Hepatocyte (in vitro differentiated cells): ENCODE results near the gene FBXL7. TPM values are rescaled to one million over a fixed set of nuclear protein-coding genes. Genes with fewer than 3 reads are reported as not detected.

Experiments used
- DNase-seq: peaks from one replicate; pipeline ENCODE4 v3.0.0-alpha.2; 2016; ENCODE audit warnings: low spot score
- H2AFZ ChIP-seq: fragments of 200-600 bp; sonication (generic); 2 replicates; pipeline ENCODE4 v1.6.0; 2016; ENCODE audit warnings: antibody characterized with exemption, mild to moderate bottlenecking
- H3K27ac ChIP-seq: fragments of 200-600 bp; sonication (generic); 2 replicates; pipeline ENCODE4 v1.5.1; 2016; ENCODE audit warnings: mild to moderate bottlenecking
- H3K27me3 ChIP-seq: fragments of 200-600 bp; sonication (generic); 2 replicates; pipeline ENCODE4 v1.6.1; 2016
- H3K36me3 ChIP-seq: fragments of 200-600 bp; sonication (generic); replicated peaks from 2 replicates; pipeline ENCODE4 v1.5.1; 2016; ENCODE audit warnings: low read depth; ENCODE audit not compliant: insufficient read depth
- H3K4me1 ChIP-seq: fragments of 200-600 bp; sonication (generic); 2 replicates; pipeline ENCODE4 v1.5.1; 2016; ENCODE audit warnings: mild to moderate bottlenecking, moderate library complexity; ENCODE audit not compliant: insufficient read depth
- H3K4me2 ChIP-seq: fragments of 200-600 bp; sonication (generic); 2 replicates; pipeline ENCODE4 v1.6.0; 2016
- H3K4me3 ChIP-seq: fragments of 200-600 bp; sonication (generic); 2 replicates; pipeline ENCODE4 v1.5.1; 2016; ENCODE audit warnings: mild to moderate bottlenecking
- H3K79me2 ChIP-seq: fragments of 200-600 bp; sonication (generic); 2 replicates; pipeline ENCODE4 v1.6.0; 2017; ENCODE audit warnings: mild to moderate bottlenecking
- H3K9me2 ChIP-seq: fragments of 200-600 bp; sonication (generic); replicated peaks from 2 replicates; pipeline ENCODE4 v1.6.0; 2017; ENCODE audit warnings: mild to moderate bottlenecking; ENCODE audit not compliant: insufficient read depth
- H3K9me3 ChIP-seq: fragments of 200-600 bp; sonication (generic); 2 replicates; pipeline ENCODE4 v1.5.1; 2016; ENCODE audit warnings: low read depth, mild to moderate bottlenecking
- H4K20me1 ChIP-seq: fragments of 200-600 bp; sonication (generic); 2 replicates; pipeline ENCODE4 v1.6.0; 2016; ENCODE audit warnings: mild to moderate bottlenecking; ENCODE audit not compliant: insufficient read depth, poor library complexity, severe bottlenecking
- EZH2 ChIP-seq: fragments of 200-600 bp; sonication (generic); IDR thresholded peaks from 2 replicates; pipeline ENCODE4 v1.6.1; 2016; ENCODE audit warnings: antibody characterized with exemption, mild to moderate bottlenecking, borderline replicate concordance
- EZH2phosphoT487 ChIP-seq: fragments of 200-600 bp; sonication (generic); IDR thresholded peaks from one replicate; pipeline ENCODE4 v1.6.1; 2018; ENCODE audit warnings: antibody characterized with exemption, mild to moderate bottlenecking, low read depth, moderate library complexity; ENCODE audit not compliant: unreplicated experiment, severe bottlenecking
- WGBS: methylation state at CpG from one replicate; pipeline ENCODE4 v1.1.6; 2016; ENCODE audit warnings: low lambda C conversion rate; ENCODE audit errors: missing lambda C conversion rate; 5-methylcytosine and 5-hydroxymethylcytosine counted together
- polyA plus RNA-seq: library from polyadenylated mRNA; unstranded; fragments of >200 nt; fragmentation: Nextera tagmentation; extraction: Ambion mirVana; gene quantifications from 2 replicates; pipeline ENCODE4 v1.2.1, GENCODE V29; 2016
- total RNA-seq: library from RNA; depleted of rRNA; stranded (reverse); fragments of >200 nt; gene quantifications from 2 replicates; pipeline ENCODE4 v1.2.3, GENCODE V29; 2014
- TF ChIP-seq, protein P1 (sequence below): fragments of 200-600 bp; sonication (generic); IDR thresholded peaks from 2 replicates; pipeline ENCODE4 v1.5.1; 2016; ENCODE audit warnings: antibody characterized with exemption, mild to moderate bottlenecking; ENCODE audit not compliant: poor library complexity

FBXL7 gene
- total and polyA plus RNA-seq, 2 experiments from 2014 or later: 8.4 to 10.3 TPM

DNA sequence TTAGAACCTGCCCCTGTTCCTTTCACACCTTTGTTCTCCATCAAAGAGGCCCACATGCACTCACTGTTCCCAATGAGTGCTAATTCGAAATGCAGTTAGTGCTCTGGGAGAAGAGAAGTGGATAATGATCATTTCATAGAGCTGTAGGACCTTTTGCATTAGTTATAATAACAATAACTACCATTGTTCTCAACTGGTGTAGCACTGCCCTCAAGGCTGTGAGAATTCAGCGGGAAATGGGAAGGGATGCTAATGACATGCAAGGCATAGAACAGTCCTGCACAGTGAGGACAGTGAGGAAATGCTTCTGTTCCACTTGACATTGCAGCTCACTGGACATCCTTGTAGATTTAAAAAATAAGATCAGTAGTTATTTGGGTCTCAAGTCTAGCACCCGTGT lies 187.4 kb downstream of the FBXL7 start:
- H3K4me1 ChIP-seq: no peaks in the 10 kb centered on the region
- TF ChIP-seq, protein P1, sequence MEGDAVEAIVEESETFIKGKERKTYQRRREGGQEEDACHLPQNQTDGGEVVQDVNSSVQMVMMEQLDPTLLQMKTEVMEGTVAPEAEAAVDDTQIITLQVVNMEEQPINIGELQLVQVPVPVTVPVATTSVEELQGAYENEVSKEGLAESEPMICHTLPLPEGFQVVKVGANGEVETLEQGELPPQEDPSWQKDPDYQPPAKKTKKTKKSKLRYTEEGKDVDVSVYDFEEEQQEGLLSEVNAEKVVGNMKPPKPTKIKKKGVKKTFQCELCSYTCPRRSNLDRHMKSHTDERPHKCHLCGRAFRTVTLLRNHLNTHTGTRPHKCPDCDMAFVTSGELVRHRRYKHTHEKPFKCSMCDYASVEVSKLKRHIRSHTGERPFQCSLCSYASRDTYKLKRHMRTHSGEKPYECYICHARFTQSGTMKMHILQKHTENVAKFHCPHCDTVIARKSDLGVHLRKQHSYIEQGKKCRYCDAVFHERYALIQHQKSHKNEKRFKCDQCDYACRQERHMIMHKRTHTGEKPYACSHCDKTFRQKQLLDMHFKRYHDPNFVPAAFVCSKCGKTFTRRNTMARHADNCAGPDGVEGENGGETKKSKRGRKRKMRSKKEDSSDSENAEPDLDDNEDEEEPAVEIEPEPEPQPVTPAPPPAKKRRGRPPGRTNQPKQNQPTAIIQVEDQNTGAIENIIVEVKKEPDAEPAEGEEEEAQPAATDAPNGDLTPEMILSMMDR: no peak
- no peak for TF ChIP-seq EZH2
- TF ChIP-seq EZH2phosphoT487: no peak
- DNase-seq: no peak
- H3K27ac ChIP-seq: no peak overlapping the region
- peaks cover 31% of the 10 kb centered on the region for H3K79me2 ChIP-seq
- no peaks in the 10 kb centered on the region for H3K27me3 ChIP-seq
- H4K20me1 ChIP-seq: no peaks in the 10 kb centered on the region
- H3K9me3 ChIP-seq: no peaks in the 10 kb centered on the region
- no peak overlapping the region for H3K4me3 ChIP-seq
- no peak overlapping the region for H3K4me2 ChIP-seq
- no peaks in the 10 kb centered on the region for H3K36me3 ChIP-seq
- no peak overlapping the region for H2AFZ ChIP-seq
- no peaks in the 10 kb centered on the region for H3K9me2 ChIP-seq
- 94% methylated on average over 3 of the region's 3 CpGs for WGBS

DNA sequence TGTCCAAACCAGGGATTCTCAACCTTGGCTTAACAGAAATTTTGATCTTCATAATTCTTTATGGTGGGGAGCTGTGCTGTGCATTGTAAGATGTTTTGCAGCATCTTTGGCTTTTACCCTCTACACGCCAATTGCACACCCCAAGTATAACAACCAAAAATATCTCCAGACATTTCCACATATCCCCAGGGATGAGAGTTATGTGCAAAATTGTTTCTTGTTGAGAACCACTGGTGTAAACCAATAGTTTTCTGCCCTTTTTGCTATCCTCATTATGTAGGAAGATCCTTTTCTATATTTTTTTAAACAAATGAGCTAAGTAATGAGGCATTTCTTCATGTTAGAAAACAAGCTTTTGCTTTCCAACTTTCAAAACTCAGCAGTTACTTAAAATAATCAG lies 189.9 kb downstream of the FBXL7 start:
- H3K27me3 ChIP-seq: no peaks in the 10 kb centered on the region
- H3K9me2 ChIP-seq: no peaks in the 10 kb centered on the region
- H3K27ac ChIP-seq: no peak overlapping the region
- TF ChIP-seq, protein P1: no peak
- no peak for TF ChIP-seq EZH2phosphoT487
- TF ChIP-seq EZH2: no peak
- no peak overlapping the region for H3K4me3 ChIP-seq
- no peaks in the 10 kb centered on the region for H3K9me3 ChIP-seq
- H3K4me2 ChIP-seq: no peak overlapping the region
- no peak for DNase-seq
- no peaks in the 10 kb centered on the region for H4K20me1 ChIP-seq
- H3K36me3 ChIP-seq: no peaks in the 10 kb centered on the region
- H3K4me1 ChIP-seq: peaks cover 10% of the 10 kb centered on the region
- peaks cover 35% of the 10 kb centered on the region for H3K79me2 ChIP-seq
- no peak overlapping the region for H2AFZ ChIP-seq
- WGBS: 100% methylated on average over 1 of the region's 1 CpG

DNA sequence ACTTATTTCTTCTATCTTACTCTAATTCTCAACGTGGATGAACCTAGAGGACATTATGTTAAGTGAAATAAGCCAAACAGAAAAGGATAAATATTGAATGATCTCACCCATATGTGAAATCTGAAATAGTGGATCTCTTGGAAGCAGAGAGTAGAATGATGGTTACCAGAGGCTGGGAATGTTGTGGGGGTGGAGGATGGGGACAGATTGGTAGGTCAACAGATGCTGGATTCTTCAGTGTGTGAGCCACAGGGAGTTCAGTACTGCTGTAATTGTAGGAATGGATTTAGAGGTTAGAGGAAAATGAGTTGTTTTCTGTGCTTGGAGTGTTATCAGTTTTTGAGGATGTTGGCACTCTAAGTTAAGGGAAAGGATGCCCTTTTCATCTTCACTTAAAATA lies 190.6 kb downstream of the FBXL7 start:
- TF ChIP-seq, protein P1: no peak
- TF ChIP-seq EZH2phosphoT487 (no peak), EZH2 (no peak)
- WGBS: 84% methylated on average over 1 of the region's 1 CpG
- Histone ChIP-seq H3K4me1 (peaks cover 18% of the 10 kb centered on the region), H3K4me3 (no peak overlapping the region), H3K36me3 (no peaks in the 10 kb centered on the region), H3K9me2 (no peaks in the 10 kb centered on the region), H2AFZ (no peak overlapping the region), H4K20me1 (no peaks in the 10 kb centered on the region), H3K4me2 (no peak overlapping the region), H3K27me3 (no peaks in the 10 kb centered on the region), H3K79me2 (peaks cover 35% of the 10 kb centered on the region), H3K27ac (no peak overlapping the region), H3K9me3 (no peaks in the 10 kb centered on the region)
- DNase-seq: no peak

DNA sequence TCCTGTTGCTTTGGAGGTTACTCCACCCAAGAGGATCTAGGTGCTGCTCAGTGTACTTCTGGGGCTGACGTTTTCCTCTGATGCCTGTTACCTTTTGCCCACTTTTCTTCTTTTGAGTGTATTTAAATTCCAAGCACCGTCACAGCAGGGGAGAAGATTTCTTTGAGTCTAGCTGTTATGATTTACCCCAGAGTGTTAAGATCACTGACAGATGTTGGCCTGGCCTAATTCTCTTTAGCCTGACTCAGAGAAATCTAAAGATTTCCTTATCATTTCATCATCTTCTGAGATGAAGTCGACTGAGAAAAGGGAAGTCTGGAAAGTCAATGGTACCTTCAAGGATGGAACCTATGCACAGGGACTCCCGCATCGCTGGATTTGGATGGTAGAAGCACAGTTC lies 191.5 kb downstream of the FBXL7 start:
- Histone ChIP-seq H3K36me3 (no peaks in the 10 kb centered on the region), H3K4me1 (peaks cover 25% of the 10 kb centered on the region), H3K4me2 (no peak overlapping the region), H3K9me3 (no peaks in the 10 kb centered on the region), H3K9me2 (no peaks in the 10 kb centered on the region), H3K27ac (no peak overlapping the region), H3K79me2 (peaks cover 35% of the 10 kb centered on the region), H4K20me1 (no peaks in the 10 kb centered on the region), H3K27me3 (no peaks in the 10 kb centered on the region), H2AFZ (no peak overlapping the region), H3K4me3 (no peak overlapping the region)
- no peak for DNase-seq
- no peak for TF ChIP-seq EZH2
- 69% methylated on average over 5 of the region's 5 CpGs for WGBS
